HG03108 (cell line): ENCODE results near the gene GLIPR2.
A peak's percentile ranks its signal among the peaks of the same experiment; 100 is the strongest.
"Not testable (repeated sequence)": the region's sequence is repeated elsewhere in the genome, so short reads cannot be mapped to it uniquely, and the experiment has no call there.

Source experiments
- ATAC-seq: cut with Tn5 transposase; IDR thresholded peaks from one replicate; pipeline ENCODE4 v1.9.1; 2021; ENCODE audit warnings: moderate library complexity; ENCODE audit not compliant: unreplicated experiment

Gene GLIPR2

DNA sequence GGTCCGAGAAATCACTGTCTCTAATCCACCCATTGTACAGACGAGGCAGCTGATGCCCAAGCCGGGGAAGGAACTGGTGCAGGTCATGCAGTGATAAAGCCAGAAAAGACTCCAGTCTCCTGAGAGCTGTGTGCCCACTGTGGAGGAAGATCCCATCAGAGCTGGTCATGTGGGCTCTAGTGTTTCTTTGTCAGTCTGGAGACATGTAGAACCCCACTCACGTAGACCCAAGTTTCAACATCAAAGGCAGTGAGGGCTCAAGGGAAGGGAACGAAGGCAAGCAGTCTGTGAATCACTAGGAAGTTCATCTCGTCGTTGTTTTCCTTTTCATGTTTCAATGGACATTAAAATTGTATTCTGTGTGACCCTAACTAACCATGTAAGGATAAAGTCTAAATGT, 14.6 kb upstream of the GLIPR2 start:
- no peak for ATAC-seq

DNA sequence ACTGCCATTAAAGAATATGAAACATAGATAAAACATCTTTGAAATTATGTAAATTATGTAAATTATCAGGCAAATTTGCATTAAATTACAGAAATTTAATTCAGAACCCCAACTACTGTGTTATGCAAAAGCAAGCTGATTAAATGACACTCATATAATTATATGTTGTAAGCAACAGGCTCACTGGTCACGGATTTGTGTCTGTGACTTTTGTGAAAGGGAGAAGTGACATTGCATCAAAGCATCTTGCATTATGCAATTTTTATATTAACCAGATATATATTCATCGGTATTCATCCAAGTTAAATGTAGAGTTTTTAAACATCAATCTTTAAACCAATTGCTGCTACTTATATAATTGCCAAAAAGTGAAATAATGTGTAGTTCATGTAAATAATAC, 13.0 kb upstream of the GLIPR2 start:
- ATAC-seq: no peak

DNA sequence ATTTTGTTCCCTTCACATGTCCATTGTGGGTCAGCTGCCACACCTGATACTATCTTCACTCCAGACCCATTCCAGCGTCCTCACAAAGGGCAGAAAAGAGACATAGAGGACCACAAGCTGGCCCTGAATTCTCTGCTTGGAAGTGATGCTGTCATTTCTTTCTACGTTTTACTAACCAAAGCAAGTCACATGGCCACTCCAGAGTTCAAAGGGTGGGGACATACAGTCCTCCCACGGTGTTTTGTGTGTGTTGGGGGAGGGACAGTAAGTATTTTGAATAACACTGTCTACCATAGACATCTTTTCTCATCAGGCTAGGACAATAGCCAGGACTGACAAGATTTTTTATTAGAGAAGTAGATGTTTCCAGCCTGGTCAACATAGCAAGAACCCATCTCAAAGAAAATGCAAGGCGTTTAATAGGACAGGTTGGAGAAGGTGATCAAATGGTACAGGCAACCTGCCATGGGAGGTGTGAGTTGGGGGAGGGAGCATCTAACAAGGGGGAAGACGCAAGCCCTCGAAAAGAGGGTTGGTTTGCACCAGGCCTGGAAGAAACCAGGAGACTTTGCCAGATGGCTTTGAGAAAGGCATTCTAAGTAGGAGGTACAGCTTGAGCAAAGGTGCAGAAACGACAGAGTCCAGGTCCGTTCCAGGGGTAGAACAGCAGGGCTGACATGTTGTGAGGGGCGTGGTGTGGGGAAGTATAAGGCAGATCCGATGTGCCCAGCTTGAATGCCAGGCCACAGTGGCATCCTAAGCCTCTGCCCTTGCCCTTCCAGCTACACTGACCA, 11.3 kb upstream of the GLIPR2 start:
- no peak for ATAC-seq

DNA sequence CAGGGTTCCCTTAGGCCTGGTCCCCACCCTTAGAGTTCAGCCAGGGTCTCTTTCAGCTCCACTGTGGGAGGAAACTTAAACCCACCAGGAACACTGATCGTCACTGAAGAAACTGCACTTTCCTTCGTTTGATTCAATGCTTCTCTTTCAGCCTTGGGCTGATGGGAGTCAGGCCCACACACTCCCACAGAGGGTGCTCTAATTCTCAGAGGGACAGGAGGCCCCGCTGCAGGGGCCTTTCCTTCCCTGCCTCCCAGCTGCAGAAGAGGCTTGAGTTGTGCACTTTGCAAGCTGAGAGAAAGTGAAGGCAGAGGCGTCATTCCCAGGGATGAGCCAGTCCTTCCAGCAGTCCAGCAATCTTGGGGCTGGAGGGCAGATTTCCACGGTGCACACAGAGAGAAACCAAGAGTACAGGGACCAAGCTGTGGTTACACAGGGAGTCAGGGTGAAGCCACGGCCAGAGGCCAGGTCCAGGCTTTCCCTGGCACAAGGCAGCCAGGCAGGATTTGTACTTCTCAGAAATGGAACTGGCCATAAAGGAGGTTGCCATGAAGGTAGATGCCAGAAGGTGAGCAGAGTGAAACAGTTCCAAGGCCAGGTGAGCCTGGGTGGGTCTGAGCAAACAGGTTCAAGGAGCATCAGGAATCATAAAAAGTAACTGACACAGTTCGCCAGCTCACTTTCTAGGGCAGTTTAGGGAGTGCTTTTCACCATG, 10.4 kb upstream of the GLIPR2 start:
- ATAC-seq: no peak

DNA sequence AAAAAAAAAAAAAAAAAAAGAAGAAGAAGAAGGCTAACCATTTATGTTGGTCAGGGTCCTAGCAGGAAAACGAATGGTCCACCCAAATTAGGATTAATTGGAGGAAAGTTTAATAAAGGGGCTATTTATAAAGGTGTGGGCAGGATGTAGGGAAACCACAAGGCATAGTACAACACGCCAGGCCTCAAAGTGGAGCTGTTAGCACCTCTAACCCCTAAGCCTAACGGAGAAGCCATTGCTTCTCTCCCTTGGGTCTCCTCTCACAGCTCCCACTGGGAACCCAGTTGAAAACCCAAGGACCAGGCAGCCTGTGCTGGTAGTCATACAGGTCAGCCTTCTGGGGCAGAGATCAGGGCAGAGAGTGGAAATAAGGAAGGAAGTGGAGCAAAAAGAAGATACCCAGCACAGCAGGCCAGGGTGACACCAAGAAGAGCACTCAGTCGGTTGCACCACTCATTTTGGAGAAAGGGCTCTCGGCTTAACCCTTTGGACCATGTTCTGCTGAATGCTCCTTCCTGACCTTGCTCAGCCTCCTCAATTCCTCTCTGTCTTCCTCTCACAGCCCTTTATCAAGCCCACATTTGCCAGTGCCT, 8.8 kb upstream of the GLIPR2 start:
- no peak for ATAC-seq

DNA sequence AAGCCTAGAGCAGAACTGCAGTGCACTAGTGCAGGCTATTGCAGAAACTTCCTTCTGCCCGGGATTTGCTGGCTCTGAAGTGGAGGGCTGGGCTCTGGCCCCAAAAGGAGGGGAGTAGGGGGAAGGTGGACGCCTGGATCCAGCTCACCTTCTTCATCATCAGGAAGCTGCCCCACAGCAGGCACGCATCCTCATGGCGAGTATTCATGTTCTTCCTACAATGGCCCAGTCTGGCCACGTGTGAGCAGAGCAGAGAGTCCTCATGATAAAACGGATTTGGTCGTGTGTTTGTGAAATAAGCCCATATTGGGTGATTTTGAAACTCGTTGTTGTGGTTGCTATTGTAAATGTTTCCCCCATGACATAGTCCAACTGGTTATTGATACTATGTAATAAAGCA, 8.2 kb upstream of the GLIPR2 start:
- ATAC-seq: no peak

DNA sequence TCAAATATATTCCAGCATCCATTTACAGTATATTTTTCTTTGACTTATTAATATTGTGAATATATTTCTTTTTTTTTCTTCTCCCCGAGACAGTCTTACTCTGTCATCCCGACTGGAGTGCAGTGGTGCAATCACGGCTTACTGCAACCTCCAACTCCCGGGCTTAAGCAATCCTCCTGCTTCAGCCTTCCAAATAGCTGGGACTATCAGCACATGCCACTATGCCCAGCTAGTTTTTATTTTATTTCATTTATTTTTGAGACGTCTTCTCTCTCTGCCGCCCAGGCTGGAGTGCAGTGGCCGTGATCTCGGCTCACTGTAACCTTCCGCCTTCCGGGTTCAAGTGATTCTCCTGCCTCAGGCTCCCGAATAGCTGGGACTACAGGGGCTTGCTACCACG, 7.4 kb upstream of the GLIPR2 start:
- ATAC-seq: no peak

DNA sequence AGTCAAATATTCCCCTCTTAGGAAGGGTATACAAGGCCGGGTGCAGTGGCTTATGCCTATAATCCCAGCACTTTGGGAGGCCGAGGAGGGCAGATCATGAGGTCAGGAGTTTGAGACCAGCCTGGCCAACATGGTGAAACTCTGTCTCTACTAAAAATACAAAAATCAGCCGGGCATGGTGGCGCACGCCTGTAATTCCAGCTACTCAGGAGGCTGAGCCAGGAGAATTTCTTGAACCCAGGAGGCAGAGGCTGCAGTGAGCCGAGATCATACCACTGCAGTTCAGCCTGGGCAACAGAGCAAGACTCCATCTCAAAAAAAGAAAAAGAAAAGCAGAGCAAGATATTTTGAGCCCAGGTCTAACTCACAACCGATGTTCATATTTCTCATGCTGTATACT, 4.9 kb upstream of the GLIPR2 start:
- not testable (repeated sequence) for ATAC-seq

DNA sequence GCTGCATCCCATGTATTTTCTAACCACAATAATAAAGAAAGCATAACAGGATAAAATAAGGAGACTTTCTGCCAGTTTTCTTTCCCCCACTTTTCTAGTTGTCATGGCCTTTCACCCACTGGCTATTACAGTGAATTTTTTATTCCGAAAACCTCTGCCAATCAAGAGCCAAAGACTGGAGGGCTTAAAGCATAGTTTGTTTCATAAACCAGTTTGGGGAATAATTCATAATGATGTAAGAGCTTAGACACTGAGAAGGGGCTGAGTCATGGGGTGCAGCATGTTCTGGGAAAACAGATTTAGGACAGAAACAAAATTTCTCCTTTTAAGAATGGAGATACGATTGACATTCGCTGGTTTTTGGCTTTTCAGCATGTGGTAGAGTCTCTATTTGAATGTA, 4.4 kb upstream of the GLIPR2 start:
- ATAC-seq: no peak

DNA sequence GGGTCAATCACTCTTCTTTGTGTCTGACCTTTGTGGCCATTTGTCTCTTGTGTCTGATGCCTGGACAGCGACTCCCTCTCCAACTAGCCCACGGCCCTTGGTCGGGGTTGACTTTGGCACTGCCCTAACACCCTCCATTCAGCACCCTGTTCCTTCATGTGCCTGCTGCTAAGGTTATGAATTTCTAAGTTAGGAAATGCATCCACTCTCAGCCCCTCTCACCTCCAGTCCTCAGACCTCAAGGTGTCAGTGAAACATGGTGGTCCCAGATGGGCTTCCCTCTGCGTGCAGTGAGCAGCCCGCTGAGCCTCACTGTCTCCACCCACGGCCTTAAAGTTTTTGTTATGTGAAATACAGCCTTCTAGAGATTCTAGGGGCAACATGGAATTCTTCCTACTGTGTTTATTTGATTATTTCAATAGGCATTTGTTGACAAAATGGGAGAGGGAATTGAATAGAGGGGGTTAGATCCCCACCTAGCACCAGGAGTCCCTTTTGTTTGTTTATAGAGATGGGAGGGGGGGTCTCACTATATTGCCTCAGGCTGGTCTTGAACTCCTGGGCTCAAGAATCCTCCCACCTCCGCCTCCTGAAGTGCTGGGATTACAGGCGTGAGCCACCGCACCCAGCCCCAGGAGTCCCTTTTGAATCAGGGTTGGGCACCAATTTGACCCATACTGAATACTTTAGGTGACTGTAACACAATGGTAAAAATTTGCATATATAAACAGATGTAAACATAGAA, 1.6 kb upstream of the GLIPR2 start:
- no peak for ATAC-seq

DNA sequence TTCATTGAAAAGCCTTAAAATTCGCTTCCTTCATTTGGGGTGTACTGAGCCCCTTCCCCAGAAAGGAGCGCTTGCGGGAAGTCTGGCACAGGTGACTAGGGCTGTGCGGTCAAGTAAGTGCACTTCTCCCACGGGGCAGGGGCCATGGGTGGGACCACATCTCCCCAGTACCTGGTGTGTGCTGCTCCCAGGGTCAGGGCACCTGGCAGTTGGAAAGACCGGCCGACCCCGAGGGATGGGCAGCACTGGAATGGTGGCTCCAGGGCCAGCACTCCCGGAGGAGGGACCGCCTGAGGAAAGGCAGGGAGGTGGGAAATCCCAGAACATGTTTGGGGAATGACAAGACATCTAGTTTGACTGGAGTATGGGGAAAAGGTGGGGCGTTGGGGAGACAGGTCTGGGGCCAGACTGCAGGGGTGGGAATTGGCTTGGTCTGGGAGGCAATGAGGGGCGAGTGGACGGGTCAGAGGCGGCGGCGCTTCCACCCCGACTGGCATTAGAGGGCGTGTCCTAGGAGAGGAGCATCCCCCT, 727 bp upstream of the GLIPR2 start:
- no peak for ATAC-seq

DNA sequence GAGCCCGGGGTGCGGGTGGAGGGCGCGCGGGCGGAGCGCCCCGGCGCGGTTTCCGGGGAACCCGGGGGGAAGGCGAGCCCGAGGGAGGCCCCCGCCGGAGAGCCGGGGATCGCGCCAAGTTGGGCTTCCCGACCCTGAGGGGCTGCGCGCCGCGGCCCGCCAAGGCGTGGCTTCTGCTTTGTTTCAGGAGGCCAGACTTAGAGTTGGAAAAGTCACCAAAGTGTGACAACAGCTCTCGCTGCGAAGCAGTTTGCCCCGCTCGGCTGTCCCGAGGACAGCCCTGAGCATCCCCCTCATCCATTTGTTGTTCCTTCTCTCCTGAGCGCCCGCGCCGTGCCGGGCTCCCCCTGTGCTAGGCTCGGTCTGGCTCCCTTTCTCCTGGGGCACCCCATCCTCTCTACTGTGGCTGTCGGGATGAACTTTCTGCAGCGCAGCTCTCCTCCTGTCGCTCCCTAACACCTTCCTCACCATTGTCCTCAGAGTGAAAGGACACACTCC, 410 bp downstream of the GLIPR2 start:
- ATAC-seq: peak; percentile 27

DNA sequence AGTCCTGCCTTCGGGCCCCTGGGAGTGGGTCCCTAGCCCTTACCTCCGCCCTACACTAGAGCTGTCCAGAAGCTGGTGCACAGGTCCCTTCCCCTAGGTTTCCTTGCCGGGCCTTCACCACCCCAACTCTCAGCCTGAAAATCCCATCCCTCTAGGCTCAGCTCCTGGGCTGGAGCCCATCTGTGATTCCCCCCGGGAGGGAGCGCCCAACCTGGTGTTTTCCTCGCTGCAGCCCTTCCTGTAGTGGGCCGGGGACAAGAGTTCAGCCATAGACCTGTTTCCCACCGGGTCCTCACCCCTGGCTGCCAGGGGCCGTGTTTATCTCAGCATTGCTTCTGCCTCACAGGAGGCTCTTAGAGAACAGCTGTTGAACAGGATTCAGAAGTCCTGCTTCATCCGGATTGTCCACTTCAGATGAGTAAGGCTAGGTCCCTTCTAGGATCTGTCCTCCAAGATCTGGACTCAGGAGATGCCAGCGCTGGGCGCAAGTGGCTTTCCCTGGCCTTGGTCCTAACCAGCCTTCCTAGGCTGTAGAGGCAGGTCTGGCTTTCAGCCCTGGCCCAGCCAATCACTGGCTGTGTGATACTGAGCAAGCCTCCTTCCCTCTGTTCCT, 965 bp downstream of the GLIPR2 start:
- no peak for ATAC-seq

DNA sequence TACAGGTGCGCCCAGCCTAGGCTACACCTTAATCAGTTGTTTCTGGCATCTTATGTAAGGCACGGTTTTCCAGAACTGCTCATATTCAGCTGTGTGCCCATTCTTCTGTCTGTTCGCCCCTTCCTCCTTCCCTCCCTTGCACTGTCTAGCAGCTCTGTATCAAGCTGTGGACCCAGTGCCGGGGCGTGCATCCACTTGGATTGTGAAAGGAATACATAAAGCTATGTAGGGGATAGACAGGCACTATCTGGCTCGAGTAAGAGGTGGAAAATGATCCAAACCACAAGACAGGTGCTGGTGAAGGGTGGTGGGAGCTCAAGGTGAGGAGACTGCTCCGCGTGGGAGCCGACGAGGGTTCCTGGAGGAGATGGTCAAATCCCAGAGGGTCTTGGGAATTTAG, 2.0 kb downstream of the GLIPR2 start:
- ATAC-seq: no peak

DNA sequence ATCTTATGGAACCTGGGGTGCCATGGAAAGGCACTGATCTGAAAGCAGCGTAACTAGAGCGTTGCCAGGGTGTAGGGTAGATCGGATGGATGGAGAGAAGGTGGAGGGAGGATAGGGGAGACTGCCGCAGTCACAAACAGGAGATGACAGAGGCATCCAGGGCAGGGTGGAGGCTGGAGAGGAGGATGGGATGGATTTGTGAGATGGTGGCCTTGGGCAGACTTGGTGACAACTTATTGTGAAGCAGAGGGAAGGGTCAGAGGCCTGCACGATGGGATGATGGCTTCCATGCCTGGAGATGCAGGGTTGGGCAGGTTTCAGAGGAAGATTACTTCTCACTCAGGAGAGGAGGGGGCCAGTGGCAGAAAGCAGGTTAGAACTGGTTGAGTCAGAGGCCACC, 2.4 kb downstream of the GLIPR2 start:
- no peak for ATAC-seq

DNA sequence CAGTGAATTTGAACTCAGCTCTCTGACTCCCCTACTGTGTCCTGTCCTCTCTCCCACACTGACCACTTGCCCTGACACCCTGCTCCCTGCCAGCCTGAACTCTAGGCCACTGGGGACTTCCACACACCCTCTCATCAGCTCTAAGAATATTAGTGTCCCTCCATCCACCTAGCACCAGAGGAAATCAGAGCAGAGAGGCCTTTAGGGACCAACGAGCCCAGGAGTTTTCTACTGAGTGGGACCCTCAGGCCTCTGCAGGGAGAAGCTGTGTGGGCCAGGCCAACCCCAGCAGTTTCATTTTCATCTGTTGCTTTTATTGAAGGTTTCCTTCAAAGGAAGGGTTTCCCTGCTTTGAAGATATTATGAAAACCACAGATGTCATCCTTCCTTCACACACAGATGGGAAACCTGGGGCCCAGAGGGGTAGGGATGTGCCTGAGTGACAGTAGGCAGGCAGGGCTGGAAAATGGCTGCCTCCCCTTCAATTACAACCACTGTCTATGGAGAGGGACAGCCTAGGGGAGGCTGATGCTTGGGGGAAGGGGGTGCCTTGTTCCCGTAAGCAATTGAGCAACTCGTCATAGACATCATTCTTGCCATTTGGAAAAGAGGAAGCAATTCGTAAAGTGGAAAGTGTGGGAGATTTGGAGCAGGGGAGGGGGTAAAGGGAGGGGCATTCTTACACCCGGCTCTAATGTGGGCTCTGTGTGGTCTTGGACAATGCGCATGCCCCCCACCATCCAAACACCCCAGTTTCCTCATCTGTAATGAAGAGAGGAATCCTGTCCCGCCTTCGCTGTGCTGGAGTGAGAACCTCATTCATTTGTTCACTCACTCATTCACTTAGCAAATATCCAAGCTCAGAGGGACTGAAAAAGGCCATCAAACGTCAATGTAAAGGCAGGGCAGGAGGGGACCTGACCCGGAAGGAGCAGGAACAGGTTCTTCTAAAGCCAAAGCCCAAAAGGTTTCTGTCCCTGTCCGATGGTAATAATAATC, 3.9 kb downstream of the GLIPR2 start:
- ATAC-seq: no peak

DNA sequence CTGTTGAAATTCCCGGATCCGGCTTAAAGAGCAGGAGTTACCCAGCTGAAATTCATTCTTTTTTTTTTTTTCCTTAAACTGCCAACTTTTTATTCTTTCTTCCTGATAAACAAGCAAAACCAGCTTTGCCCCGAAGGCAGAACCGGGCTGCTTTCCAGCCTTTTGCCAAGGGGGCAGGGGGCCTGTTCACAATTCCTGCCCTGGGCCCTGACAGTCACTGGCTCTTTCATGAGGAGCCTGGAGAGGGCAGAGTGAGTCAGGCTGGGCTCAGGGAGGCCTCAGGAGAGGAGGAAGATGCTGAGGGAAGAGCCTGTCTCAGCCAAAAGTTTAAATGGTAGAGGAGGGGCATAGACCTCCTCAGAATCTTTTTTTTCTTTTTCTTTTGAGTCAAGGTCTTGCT, 4.8 kb downstream of the GLIPR2 start:
- no peak for ATAC-seq

DNA sequence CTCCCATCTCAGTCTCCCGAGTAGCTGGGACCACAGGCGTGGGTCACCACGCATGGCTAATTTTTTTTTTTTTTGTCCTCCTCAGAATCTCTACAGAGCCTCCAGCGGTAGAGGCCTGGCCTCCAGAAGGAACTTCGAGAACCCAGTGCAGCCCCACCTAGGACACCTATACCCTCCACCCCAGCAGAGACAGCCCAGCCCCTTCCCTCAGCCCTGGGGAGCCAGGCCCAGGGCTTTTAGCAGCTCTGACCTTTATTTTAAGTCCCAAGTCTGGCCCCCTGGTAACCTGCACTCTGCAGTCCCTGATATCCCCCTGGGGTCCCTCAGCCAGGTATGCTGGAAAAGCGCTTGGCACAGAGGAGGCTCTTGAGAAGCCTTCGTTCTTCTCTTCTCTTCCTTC, 5.2 kb downstream of the GLIPR2 start:
- ATAC-seq: no peak

DNA sequence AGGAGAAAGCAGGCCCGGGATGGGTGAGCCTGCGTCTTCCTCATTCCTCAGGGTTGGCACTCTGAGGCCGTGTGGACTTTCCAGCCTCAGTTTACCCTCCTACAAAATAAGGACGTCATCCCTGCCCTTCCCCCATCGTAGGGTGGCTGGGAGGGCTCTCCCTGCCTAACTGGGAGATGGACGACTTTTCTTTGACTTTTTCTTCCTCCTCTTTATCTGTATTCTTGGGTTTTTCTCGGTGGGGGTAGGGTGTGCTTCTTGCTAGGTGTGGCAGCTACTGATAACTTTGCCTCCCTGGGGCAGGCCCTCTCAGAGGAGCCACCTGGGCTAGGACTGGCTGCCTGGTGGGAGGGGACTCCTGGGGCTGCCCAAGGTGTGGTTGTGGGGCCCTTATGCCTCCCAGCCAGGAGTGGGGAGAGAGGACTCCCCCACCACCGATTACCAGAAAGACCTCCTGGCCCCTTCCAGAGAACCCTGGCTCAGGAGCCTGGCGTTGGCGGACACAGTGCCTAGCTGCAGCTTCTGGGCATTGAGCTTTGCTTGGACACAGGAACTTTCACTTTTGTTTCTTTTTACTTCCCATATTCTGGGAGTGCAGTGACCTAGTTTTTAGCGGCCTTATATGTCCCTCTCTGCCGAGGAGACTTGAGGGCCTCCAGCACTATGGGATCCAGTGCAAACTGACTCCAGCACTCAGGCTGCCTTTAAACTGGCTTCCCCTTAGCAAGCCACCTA, 6.1 kb downstream of the GLIPR2 start:
- no peak for ATAC-seq
